ENCODE measurements around the gene QKI. TPM values are rescaled to one million over a fixed set of nuclear protein-coding genes. Genes with fewer than 3 reads are reported as not detected.

The QKI gene
- total and polyA plus RNA-seq, 2 of the 8 experiments (the other 6 are each of a cell fraction or from before 2014, with no cell fraction given): 181 to 183 TPM

DNA sequence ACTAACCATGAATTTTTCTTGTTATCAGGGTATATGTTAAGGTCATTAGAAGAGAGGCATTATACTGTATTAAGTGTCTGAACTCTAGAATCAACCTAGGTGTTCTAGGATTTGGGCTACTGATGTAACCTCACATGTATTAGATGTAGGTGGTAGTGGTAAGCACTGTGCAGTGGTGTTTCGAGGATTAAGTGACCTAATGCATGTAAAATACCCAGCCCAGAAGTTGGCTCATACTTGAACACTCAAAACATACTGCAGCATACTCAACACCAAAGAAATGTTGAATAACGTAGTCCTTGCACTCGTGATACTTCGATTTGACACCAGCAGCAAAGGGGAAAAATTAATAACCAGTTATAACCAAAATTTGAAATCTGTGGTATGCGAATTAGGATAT lies 48.7 kb downstream of the QKI start (continued):
- TF ChIP-seq SAP30 (IDR thresholded peaks at IDR 0.05; ENCODE audit: insufficient read depth, insufficient replicate concordance, low read length) (no peak), SIRT6 (IDR thresholded peaks at IDR 0.05; ENCODE audit: low read length) (no peak), SIN3A (conservative IDR thresholded peaks at IDR 0.05 in 1 of 2, IDR thresholded peaks at IDR 0.05 in 1 of 2; ENCODE audit: low read depth in 1 of 2, low read length in 2 of 2) (no peak), RAD21 (IDR thresholded peaks at IDR 0.05 in 1 of 2, conservative IDR thresholded peaks at IDR 0.05 in 1 of 2; ENCODE audit: low read depth in 2 of 2, low read length in 2 of 2) (no peak), MAX (IDR thresholded peaks at IDR 0.05) (no peak)
